ENCODE results near the gene SORCS2.

GRCh38 chr4:7183780-7184460 is 8.4 kb upstream of the SORCS2 start:
- TF ChIP-seq ELF4 (IDR thresholded peaks at IDR 0.05) (no peak), CTBP1 (IDR thresholded peaks at IDR 0.05; ENCODE audit: borderline replicate concordance) (no peak), LEF1 (IDR thresholded peaks at IDR 0.05; ENCODE audit: borderline replicate concordance) (no peak), PKNOX1 (IDR thresholded peaks at IDR 0.05) (no peak), TARDBP (IDR thresholded peaks at IDR 0.05) (no peak)
